Lower lobe of right lung (tissue), 2 donors: ENCODE results near the gene LAMA3. TPM values are rescaled to one million over a fixed set of nuclear protein-coding genes. Genes with fewer than 3 reads are reported as not detected.

ENCODE experiments used
- ATAC-seq, 2 donors: fragments of 200-7000 bp; cut with Tn5 transposase; one replicate each; pipeline ENCODE4 v1.9.1; 2020 to 2022; ENCODE audit warnings: mild to moderate bottlenecking in 2 of 2, moderate library complexity in 2 of 2
- DNase-seq: peaks from one replicate; pipeline ENCODE4 v3.0.0-alpha.2; 2020
- H3K27ac ChIP-seq: fragments of 200-600 bp; one replicate; pipeline ENCODE4 v1.8.0; 2022
- H3K27me3 ChIP-seq: fragments of 200-600 bp; one replicate; pipeline ENCODE4 v1.8.0; 2022; ENCODE audit warnings: low read depth
- H3K36me3 ChIP-seq: fragments of 200-600 bp; one replicate; pipeline ENCODE4 v1.8.0; 2022; ENCODE audit warnings: mild to moderate bottlenecking
- H3K4me1 ChIP-seq: fragments of 200-600 bp; one replicate; pipeline ENCODE4 v1.8.0; 2022
- H3K4me3 ChIP-seq: fragments of 200-600 bp; one replicate; pipeline ENCODE4 v1.8.0; 2022; ENCODE audit warnings: mild to moderate bottlenecking
- H3K9me3 ChIP-seq: fragments of 200-600 bp; one replicate; pipeline ENCODE4 v1.8.0; 2022
- CTCF ChIP-seq: fragments of 200-600 bp; IDR thresholded peaks from one replicate; pipeline ENCODE4 v1.8.0; 2022; ENCODE audit warnings: antibody characterized with exemption, mild to moderate bottlenecking
- intact Hi-C: fragments of 100-400 bp; cut with DNase I; formaldehyde crosslinking; loops from one replicate; pipeline ENCODE4 v1.11.0; 2022
- total RNA-seq: library from RNA; stranded (reverse); fragmentation: NEBNext Ultra II Directional; extraction: Animal tissue kit (Norgen Biotek cat#: 25700); gene quantifications from one replicate; pipeline ENCODE4 v1.2.1, GENCODE V29; 2021
- donor health status: DM: no; HTN: yes; CAD: no; lungs with severe emphysema.

LAMA3 gene
- total RNA-seq, 1 donor from 2014 or later = 89.1 TPM

GRCh38 chr18:23949863-23950262 is 260.6 kb downstream of the LAMA3 start:
- Histone ChIP-seq H3K9me3 (no peaks in the 10 kb centered on the region), H3K27me3 (no peaks in the 10 kb centered on the region), H3K27ac (no peak overlapping the region), H3K4me1 (no peaks in the 10 kb centered on the region), H3K36me3 (no peaks in the 10 kb centered on the region), H3K4me3 (no peak overlapping the region)
- no peak for TF ChIP-seq CTCF
- no peak for ATAC-seq
- intact Hi-C loops = no loop called here
- DNase-seq = no peak

- no peaks in the 10 kb centered on the region for H3K36me3 ChIP-seq
- no peak for DNase-seq
- intact Hi-C loops = no loop called here
Measured at GRCh38 chr18:23950644-23951043, 261.4 kb downstream of the LAMA3 start.

GRCh38 chr18:23951206-23951605 is 262.0 kb downstream of the LAMA3 start:
- H3K36me3 ChIP-seq = no peaks in the 10 kb centered on the region
- H3K9me3 ChIP-seq = no peaks in the 10 kb centered on the region
- H3K27me3 ChIP-seq = no peaks in the 10 kb centered on the region
- TF ChIP-seq CTCF = no peak
- intact Hi-C loops = no loop called here
- H3K27ac ChIP-seq = no peak overlapping the region
- ATAC-seq (no peak), DNase-seq (no peak)
- H3K4me3 ChIP-seq = no peak overlapping the region
- H3K4me1 ChIP-seq = no peaks in the 10 kb centered on the region

More at GRCh38 chr18:23950644-23951043, 261.4 kb downstream of the LAMA3 start:
- no peak for TF ChIP-seq CTCF
- no peak for ATAC-seq
- Histone ChIP-seq H3K9me3 (no peaks in the 10 kb centered on the region), H3K4me1 (no peaks in the 10 kb centered on the region), H3K27ac (no peak overlapping the region), H3K27me3 (no peaks in the 10 kb centered on the region), H3K4me3 (no peak overlapping the region)

DNA sequence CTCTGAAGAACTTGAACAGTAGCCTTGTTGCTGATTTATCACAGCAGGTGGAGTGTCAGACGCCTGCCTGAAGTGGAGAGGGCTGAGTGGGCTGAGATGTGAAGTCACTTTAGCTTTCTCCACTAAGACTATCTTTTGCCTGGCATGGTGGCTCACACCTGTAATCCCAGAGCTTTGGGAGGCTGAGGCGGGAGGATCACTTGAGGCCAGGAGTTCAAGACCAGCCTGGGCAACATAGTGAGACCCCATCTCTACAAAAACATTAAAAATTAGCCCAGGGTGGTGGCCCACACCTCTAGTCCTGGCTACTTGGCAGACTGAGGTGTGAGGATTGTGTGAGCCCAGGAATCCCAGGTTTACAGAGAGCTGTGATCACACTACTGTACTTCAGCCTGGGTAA is 264.7 kb downstream of the LAMA3 start:
- Histone ChIP-seq H3K36me3 (no peaks in the 10 kb centered on the region), H3K27me3 (no peaks in the 10 kb centered on the region), H3K27ac (no peak overlapping the region), H3K9me3 (no peaks in the 10 kb centered on the region), H3K4me1 (no peaks in the 10 kb centered on the region), H3K4me3 (no peak overlapping the region)
- intact Hi-C loops = no loop called here
- TF ChIP-seq CTCF = no peak
- ATAC-seq (no peak), DNase-seq (no peak)

GRCh38 chr18:23956483-23956882 is 267.2 kb downstream of the LAMA3 start:
- no peaks in the 10 kb centered on the region for H3K4me1 ChIP-seq
- no peaks in the 10 kb centered on the region for H3K36me3 ChIP-seq
- intact Hi-C loops = no loop called here
- no peak overlapping the region for H3K4me3 ChIP-seq
- H3K27me3 ChIP-seq = no peaks in the 10 kb centered on the region
- H3K27ac ChIP-seq = no peak overlapping the region
- no peak for TF ChIP-seq CTCF
- H3K9me3 ChIP-seq = no peaks in the 10 kb centered on the region
- ATAC-seq (peak; percentile 49 to 83), DNase-seq (no peak)

DNA sequence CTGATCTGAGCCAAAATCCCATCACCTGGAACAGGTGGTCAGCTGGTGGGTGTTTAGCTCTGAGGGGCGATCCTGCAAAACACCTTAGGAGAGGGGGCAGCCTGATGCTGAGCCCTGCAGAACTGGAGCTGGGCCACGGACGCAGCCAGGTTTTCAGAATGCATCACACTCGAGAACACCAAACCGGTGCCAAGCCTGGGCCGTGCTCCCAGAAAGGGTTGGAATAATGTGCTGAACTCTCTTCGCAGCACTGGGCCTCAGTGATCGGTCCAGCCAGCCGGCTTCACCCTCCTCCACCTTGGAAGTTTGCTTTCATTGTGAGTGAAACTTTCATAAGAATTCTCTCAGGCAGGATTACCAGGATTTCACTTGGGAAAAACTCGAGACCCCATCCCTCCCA is 268.8 kb downstream of the LAMA3 start:
- no peaks in the 10 kb centered on the region for H3K36me3 ChIP-seq
- ATAC-seq (peak in 1 of 2 donors; percentile 58), DNase-seq (no peak)
- H3K4me1 ChIP-seq = no peaks in the 10 kb centered on the region
- H3K4me3 ChIP-seq = no peak overlapping the region
- no peaks in the 10 kb centered on the region for H3K27me3 ChIP-seq
- H3K27ac ChIP-seq = no peak overlapping the region
- no peaks in the 10 kb centered on the region for H3K9me3 ChIP-seq
- intact Hi-C loops = no loop called here
- no peak for TF ChIP-seq CTCF
